Gastroesophageal sphincter (tissue), 4 donors: ENCODE measurements around the gene NUP50. TPM values are rescaled to one million over a fixed set of nuclear protein-coding genes. Genes with fewer than 3 reads are reported as not detected.

Experiments used
- ATAC-seq: fragments of 150-250 bp; one replicate; pipeline ENCODE4 v1.9.1; 2016; ENCODE audit warnings: mild to moderate bottlenecking, moderate library complexity
- H3K27ac ChIP-seq, 4 donors: fragments of 200-600 bp; sonication (generic) in 3 of 4; 1 replicate in 3 of 4; 2 replicates in 1 of 4; pipeline ENCODE4 v1.5.1; 2016 to 2019
- H3K27me3 ChIP-seq: fragments of 200-600 bp; sonication (generic); one replicate; pipeline ENCODE4 v1.5.1; 2019
- H3K36me3 ChIP-seq, 2 donors: fragments of 200-600 bp; sonication (generic); one replicate each; pipeline ENCODE4 v1.5.1; 2019; ENCODE audit warnings: control low read depth in 1 of 2
- H3K4me1 ChIP-seq, 3 donors: fragments of 200-600 bp; sonication (generic); 1 replicate in 2 of 3; 2 replicates in 1 of 3; pipeline ENCODE4 v1.5.1; 2016 to 2019; ENCODE audit warnings: control low read depth in 2 of 3
- H3K4me3 ChIP-seq, 2 donors: fragments of 200-600 bp; sonication (generic); one replicate each; pipeline ENCODE4 v1.5.1; 2019; ENCODE audit warnings: mild to moderate bottlenecking in 1 of 2, moderate library complexity in 1 of 2
- H3K9me3 ChIP-seq, 3 donors: fragments of 200-600 bp; sonication (generic); one replicate each; pipeline ENCODE4 v1.5.1; 2017 to 2019; ENCODE audit warnings: control low read depth in 2 of 3
- CTCF ChIP-seq, 4 experiments: fragments of 200-600 bp in 2 of 4; fragments of 450-650 bp in 2 of 4; sonication (generic) in 1 of 4; IDR thresholded peaks; one replicate each; pipeline ENCODE4 v1.5.1; 2017 to 2019; ENCODE audit warnings: antibody characterized with exemption in 4 of 4, mild to moderate bottlenecking in 2 of 4, moderate library complexity in 2 of 4
- EP300 ChIP-seq: sonication (generic); formaldehyde crosslinking; IDR thresholded peaks from one replicate; pipeline ENCODE4 v1.6.1; 2017; ENCODE audit warnings: antibody characterized with exemption, mild to moderate bottlenecking
- POLR2A ChIP-seq, 2 donors: fragments of 450-650 bp; IDR thresholded peaks; one replicate each; pipeline ENCODE4 v1.6.1; 2017; ENCODE audit warnings: antibody characterized with exemption in 2 of 2, mild to moderate bottlenecking in 2 of 2, moderate library complexity in 1 of 2
- POLR2AphosphoS5 ChIP-seq: sonication (generic); formaldehyde crosslinking; IDR thresholded peaks from one replicate; pipeline ENCODE4 v1.6.1; 2017; ENCODE audit warnings: antibody characterized with exemption
- WGBS, 2 donors: methylation state at CpG; one replicate each; pipeline ENCODE4 v1.1.5; 2018; ENCODE audit warnings: low coverage in 1 of 2; 5-methylcytosine and 5-hydroxymethylcytosine counted together
- total RNA-seq, 4 donors: library from RNA; depleted of rRNA; stranded (reverse); fragments of >200 nt; gene quantifications; one replicate each; pipeline ENCODE4 v1.1.0, GENCODE V29; 2016

The NUP50 gene
- total RNA-seq, 4 donors from 2014 or later, result 15.9 to 32.9 (median 28.8) TPM

- no peaks in the 10 kb centered on the region for H3K27me3 ChIP-seq
- ATAC-seq, result no peak
- no peak overlapping the region for H3K4me3 ChIP-seq
- 65 to 71% methylated on average over 5 of the region's 5 CpGs for WGBS, 2 donors
- peaks cover 0 to 44% (median 13%) of the 10 kb centered on the region in 3 donors for H3K4me1 ChIP-seq
- no peak overlapping the region for H3K27ac ChIP-seq
- TF ChIP-seq POLR2A (IDR thresholded peaks at IDR 0.05), result no peak
- TF ChIP-seq POLR2AphosphoS5, result no peak
- no peak for TF ChIP-seq CTCF (IDR thresholded peaks at IDR 0.05)
- TF ChIP-seq EP300, result no peak
- peaks cover 0 to 40% of the 10 kb centered on the region in 2 donors for H3K36me3 ChIP-seq
- H3K9me3 ChIP-seq, result no peaks in the 10 kb centered on the region
These were observed 3.2 kb downstream of the NUP50 start for GRCh38 chr22:45166932-45167331.

- peaks cover 0 to 69% of the 10 kb centered on the region in 2 donors for H3K36me3 ChIP-seq
- no peak for ATAC-seq
- H3K27me3 ChIP-seq, result no peaks in the 10 kb centered on the region
- 71 to 81% methylated on average over 9 to 18 of the region's 19 CpGs for WGBS, 2 donors
- H3K4me1 ChIP-seq, result peaks cover 0 to 26% (median 7%) of the 10 kb centered on the region in 3 donors
- TF ChIP-seq POLR2A (IDR thresholded peaks at IDR 0.05), result no peak
- TF ChIP-seq POLR2AphosphoS5, result no peak
- TF ChIP-seq CTCF (IDR thresholded peaks at IDR 0.05), result no peak
- TF ChIP-seq EP300, result no peak
- no peak overlapping the region for H3K27ac ChIP-seq
- H3K9me3 ChIP-seq, result no peaks in the 10 kb centered on the region
- H3K4me3 ChIP-seq, result no peak overlapping the region
These were observed 6.1 kb downstream of the NUP50 start for GRCh38 chr22:45169591-45170466.

GRCh38 chr22:45171830-45172229 lies 8.1 kb downstream of the NUP50 start:
- no peak for ATAC-seq
- Histone ChIP-seq H3K27ac (no peak overlapping the region), H3K36me3 (peaks cover 0 to 89% of the 10 kb centered on the region in 2 donors), H3K27me3 (no peaks in the 10 kb centered on the region), H3K4me3 (no peak overlapping the region), H3K4me1 (peaks cover 0 to 7% (median 0%) of the 10 kb centered on the region in 3 donors), H3K9me3 (no peaks in the 10 kb centered on the region)
- TF ChIP-seq CTCF (IDR thresholded peaks at IDR 0.05) (no peak), POLR2AphosphoS5 (no peak), POLR2A (IDR thresholded peaks at IDR 0.05) (no peak), EP300 (no peak)
- 80 to 81% methylated on average over 5 to 6 of the region's 6 CpGs for WGBS, 2 donors

- Histone ChIP-seq H3K27me3 (no peaks in the 10 kb centered on the region), H3K4me3 (no peak overlapping the region), H3K27ac (no peak overlapping the region), H3K4me1 (no peaks in the 10 kb centered on the region), H3K36me3 (peaks cover 0 to 99% of the 10 kb centered on the region in 2 donors), H3K9me3 (no peaks in the 10 kb centered on the region)
- TF ChIP-seq CTCF (IDR thresholded peaks at IDR 0.05), result no peak
- 77 to 85% methylated on average over 7 of the region's 7 CpGs for WGBS, 2 donors
- no peak for ATAC-seq
These were observed 9.3 kb downstream of the NUP50 start for GRCh38 chr22:45172881-45173585.
